ENCODE results near the gene STOX2.

The STOX2 gene

DNA sequence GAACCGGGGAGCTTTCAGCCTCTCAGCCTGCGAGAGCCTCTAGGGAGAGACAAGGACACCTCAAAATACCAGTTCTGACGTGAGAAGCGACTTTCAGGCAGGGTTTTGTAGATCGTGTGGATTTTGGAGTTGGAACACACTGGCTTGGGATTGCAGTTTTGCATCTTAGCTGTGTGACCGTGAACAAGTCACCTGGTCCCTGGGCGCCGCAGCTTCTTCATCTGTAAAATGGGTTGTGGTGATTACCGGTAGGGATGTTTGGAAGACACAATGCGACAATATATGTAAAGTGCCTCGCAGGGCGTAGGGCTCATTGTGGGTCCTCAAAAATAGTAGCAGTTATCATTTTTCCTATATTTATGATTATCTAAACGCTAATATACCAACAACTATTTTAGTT is 43.7 kb upstream of the STOX2 start:
- Histone ChIP-seq H3K4me1 (ENCODE audit: control insufficient read depth, low read length) (no peaks in the 10 kb centered on the region), H3K9me2 (replicated peaks; ENCODE audit: control insufficient read depth, low read length) (no peaks in the 10 kb centered on the region), H3K9me3 (ENCODE audit: control insufficient read depth, insufficient read depth, low read length) (no peaks in the 10 kb centered on the region), H3K79me2 (ENCODE audit: control insufficient read depth, low read length) (no peaks in the 10 kb centered on the region), H3K4me2 (ENCODE audit: low read length) (no peak overlapping the region), H4K20me1 (ENCODE audit: control insufficient read depth, insufficient read depth, low read depth, low read length) (no peaks in the 10 kb centered on the region), H3K36me3 (ENCODE audit: control insufficient read depth, low read length) (no peaks in the 10 kb centered on the region), H3K27ac (ENCODE audit: low read depth, low read length) (no peak overlapping the region), H3K27me3 (ENCODE audit: control insufficient read depth, low read length) (no peaks in the 10 kb centered on the region), H3K4me3 (ENCODE audit: low read length) (no peak overlapping the region), H3F3A (ENCODE audit: control insufficient read depth, insufficient read depth) (no peaks in the 10 kb centered on the region)
- TF ChIP-seq, protein P1, sequence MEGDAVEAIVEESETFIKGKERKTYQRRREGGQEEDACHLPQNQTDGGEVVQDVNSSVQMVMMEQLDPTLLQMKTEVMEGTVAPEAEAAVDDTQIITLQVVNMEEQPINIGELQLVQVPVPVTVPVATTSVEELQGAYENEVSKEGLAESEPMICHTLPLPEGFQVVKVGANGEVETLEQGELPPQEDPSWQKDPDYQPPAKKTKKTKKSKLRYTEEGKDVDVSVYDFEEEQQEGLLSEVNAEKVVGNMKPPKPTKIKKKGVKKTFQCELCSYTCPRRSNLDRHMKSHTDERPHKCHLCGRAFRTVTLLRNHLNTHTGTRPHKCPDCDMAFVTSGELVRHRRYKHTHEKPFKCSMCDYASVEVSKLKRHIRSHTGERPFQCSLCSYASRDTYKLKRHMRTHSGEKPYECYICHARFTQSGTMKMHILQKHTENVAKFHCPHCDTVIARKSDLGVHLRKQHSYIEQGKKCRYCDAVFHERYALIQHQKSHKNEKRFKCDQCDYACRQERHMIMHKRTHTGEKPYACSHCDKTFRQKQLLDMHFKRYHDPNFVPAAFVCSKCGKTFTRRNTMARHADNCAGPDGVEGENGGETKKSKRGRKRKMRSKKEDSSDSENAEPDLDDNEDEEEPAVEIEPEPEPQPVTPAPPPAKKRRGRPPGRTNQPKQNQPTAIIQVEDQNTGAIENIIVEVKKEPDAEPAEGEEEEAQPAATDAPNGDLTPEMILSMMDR (IDR thresholded peaks at IDR 0.05; ENCODE audit: low read depth, low read length, poor library complexity, severe bottlenecking) = no peak
- TF ChIP-seq EZH2phosphoT487 (IDR thresholded peaks at IDR 0.05; ENCODE audit: borderline replicate concordance, low read length) = no peak

DNA sequence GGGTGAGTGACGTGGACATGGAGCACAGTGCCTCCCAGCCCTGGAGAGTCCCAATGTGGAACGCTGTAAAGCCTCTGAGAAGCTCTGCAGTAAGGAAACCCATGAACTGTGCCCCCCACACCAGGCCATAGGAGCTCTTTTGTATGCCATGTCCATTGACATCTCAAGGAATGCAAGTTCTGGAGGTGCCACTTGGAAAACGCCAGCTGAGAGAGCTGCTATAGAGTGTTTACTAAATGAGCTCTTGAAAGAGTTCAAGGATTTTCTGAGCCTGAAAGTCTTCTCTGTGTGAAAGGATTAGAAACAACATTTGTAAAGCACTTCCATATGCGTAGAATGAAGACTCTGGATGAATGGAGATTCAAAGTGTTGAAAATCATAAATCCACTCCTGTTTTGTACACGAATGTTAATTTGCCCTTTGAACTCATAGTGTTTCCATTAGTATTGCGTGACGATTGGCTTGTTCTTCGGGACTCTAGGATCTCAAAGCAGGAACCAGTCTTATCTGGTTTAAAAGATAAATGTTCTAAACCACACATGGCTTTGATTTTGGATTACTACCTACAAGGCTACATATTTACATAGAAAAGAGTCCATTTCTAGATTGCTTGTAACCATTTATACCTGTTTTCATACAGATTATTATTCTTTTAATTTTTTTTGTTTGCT is 41.8 kb upstream of the STOX2 start:
- TF ChIP-seq, protein P1 (IDR thresholded peaks at IDR 0.05; ENCODE audit: low read depth, low read length, poor library complexity, severe bottlenecking) = no peak
- TF ChIP-seq EZH2phosphoT487 (IDR thresholded peaks at IDR 0.05; ENCODE audit: borderline replicate concordance, low read length) = no peak
- H3F3A ChIP-seq (ENCODE audit: control insufficient read depth, insufficient read depth) = no peaks in the 10 kb centered on the region
- H3K9me2 ChIP-seq (replicated peaks; ENCODE audit: control insufficient read depth, low read length) = no peaks in the 10 kb centered on the region
- H3K27ac ChIP-seq (ENCODE audit: low read depth, low read length) = no peak overlapping the region
- H3K9me3 ChIP-seq (ENCODE audit: control insufficient read depth, insufficient read depth, low read length) = no peaks in the 10 kb centered on the region
- H3K4me1 ChIP-seq (ENCODE audit: control insufficient read depth, low read length) = no peaks in the 10 kb centered on the region
- H3K36me3 ChIP-seq (ENCODE audit: control insufficient read depth, low read length) = no peaks in the 10 kb centered on the region
- H4K20me1 ChIP-seq (ENCODE audit: control insufficient read depth, insufficient read depth, low read depth, low read length) = no peaks in the 10 kb centered on the region
- H3K4me2 ChIP-seq (ENCODE audit: low read length) = no peak overlapping the region
- no peak overlapping the region for H3K4me3 ChIP-seq (ENCODE audit: low read length)
- H3K27me3 ChIP-seq (ENCODE audit: control insufficient read depth, low read length) = no peaks in the 10 kb centered on the region
- H3K79me2 ChIP-seq (ENCODE audit: control insufficient read depth, low read length) = no peaks in the 10 kb centered on the region

DNA sequence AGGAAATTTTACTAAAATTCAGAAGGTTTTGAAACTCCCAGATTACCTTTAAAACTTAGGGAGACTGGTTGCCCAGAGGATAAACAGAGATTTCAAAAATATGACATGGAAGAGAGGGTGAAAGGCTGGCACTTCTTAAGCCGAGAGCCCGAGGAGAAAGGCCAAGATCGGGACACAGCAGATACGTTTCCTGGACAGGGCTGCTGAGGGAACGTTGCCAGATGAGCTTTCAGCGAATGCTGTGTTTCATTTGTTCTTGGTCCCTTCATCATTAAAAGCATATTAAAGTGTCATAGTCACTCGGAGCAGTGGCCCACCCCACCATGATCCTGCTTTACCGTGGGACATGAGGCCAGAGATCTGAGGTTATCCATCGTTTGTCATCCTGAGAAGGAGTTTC is 37.9 kb upstream of the STOX2 start:
- Histone ChIP-seq H3K4me1 (ENCODE audit: control insufficient read depth, low read length) (no peaks in the 10 kb centered on the region), H3K27me3 (ENCODE audit: control insufficient read depth, low read length) (no peaks in the 10 kb centered on the region), H3K36me3 (ENCODE audit: control insufficient read depth, low read length) (no peaks in the 10 kb centered on the region), H3K9me2 (replicated peaks; ENCODE audit: control insufficient read depth, low read length) (no peaks in the 10 kb centered on the region), H3K4me3 (ENCODE audit: low read length) (no peak overlapping the region), H3K4me2 (ENCODE audit: low read length) (no peak overlapping the region), H3K79me2 (ENCODE audit: control insufficient read depth, low read length) (no peaks in the 10 kb centered on the region), H3K9me3 (ENCODE audit: control insufficient read depth, insufficient read depth, low read length) (no peaks in the 10 kb centered on the region), H3F3A (ENCODE audit: control insufficient read depth, insufficient read depth) (no peaks in the 10 kb centered on the region), H4K20me1 (ENCODE audit: control insufficient read depth, insufficient read depth, low read depth, low read length) (no peaks in the 10 kb centered on the region), H3K27ac (ENCODE audit: low read depth, low read length) (no peak overlapping the region)
- TF ChIP-seq, protein P1 (IDR thresholded peaks at IDR 0.05; ENCODE audit: low read depth, low read length, poor library complexity, severe bottlenecking) = no peak
- no peak for TF ChIP-seq EZH2phosphoT487 (IDR thresholded peaks at IDR 0.05; ENCODE audit: borderline replicate concordance, low read length)

Measured in DOHH2 (cell line).